Activated naive CD8-positive, alpha-beta T cell treated with anti-CD3 and anti-CD28 coated beads, Interleukin-2, amount 10 ng/mL, durations not matched to agents 7 days and 5 days (primary cell): Measurements from ENCODE around the gene DNAH14. TPM values are rescaled to one million over a fixed set of nuclear protein-coding genes. Genes with fewer than 3 reads are reported as not detected.

ENCODE experiments used
- ATAC-seq: fragments of 150-1000 bp; cut with Tn5 transposase; one replicate; pipeline ENCODE4 v1.10.0; 2021; ENCODE audit warnings: low read depth, moderate library complexity
- POLR2A ChIA-PET: fragments of 350-600 bp; sonication (Branson Sonifier 250); formaldehyde crosslinking; loops from one replicate; lab custom pipeline; 2021; ENCODE audit warnings: antibody characterized with exemption; lab: Charles Lee
- DNase-seq: peaks from one replicate; pipeline ENCODE4 v3.0.0; 2021
- H3K27ac Mint-ChIP-seq: one replicate; pipeline ENCODE4 v1.8.0; 2022; ENCODE audit warnings: mild to moderate bottlenecking, mixed read lengths
- H3K27me3 Mint-ChIP-seq: one replicate; pipeline ENCODE4 v1.8.0; 2022; ENCODE audit warnings: mild to moderate bottlenecking, moderate library complexity, mixed read lengths
- H3K36me3 Mint-ChIP-seq: one replicate; pipeline ENCODE4 v1.8.0; 2021; ENCODE audit warnings: mild to moderate bottlenecking, mixed read lengths
- H3K4me1 Mint-ChIP-seq: one replicate; pipeline ENCODE4 v1.8.0; 2021; ENCODE audit warnings: mixed read lengths
- H3K4me3 Mint-ChIP-seq: one replicate; pipeline ENCODE4 v1.8.0; 2022; ENCODE audit warnings: mild to moderate bottlenecking, moderate library complexity, mixed read lengths
- H3K9me3 Mint-ChIP-seq: one replicate; pipeline ENCODE4 v1.8.0; 2021; ENCODE audit warnings: mixed read lengths
- total RNA-seq, 2 experiments: library from RNA; stranded (reverse); gene quantifications; one replicate each; pipeline ENCODE4 v1.2.3, GENCODE V29; 2021

Gene DNAH14
- total RNA-seq, 2 experiments from 2014 or later = not detected

DNA sequence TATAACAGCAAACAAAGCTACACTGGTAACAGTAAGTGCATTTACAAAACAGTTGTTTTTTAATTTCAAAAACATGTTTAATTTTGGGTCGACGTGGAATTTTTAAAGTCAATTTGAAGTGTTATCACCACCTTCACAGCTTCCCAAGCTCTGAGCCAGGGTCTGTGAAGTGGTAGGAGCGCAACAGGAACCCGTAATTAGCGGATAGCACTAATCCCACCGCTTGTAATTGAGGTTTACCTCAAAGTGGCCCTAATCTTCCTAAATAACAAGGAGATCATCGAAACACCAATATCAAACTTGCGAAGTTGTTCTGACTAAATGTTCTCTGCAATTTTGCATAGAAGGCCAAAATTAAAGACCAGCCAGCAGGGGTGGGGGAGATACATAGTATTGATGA is 479.6 kb downstream of the DNAH14 start:
- Mint-ChIP-seq H3K4me3 (no peak overlapping the region), H3K36me3 (peaks cover 35% of the 10 kb centered on the region), H3K9me3 (no peaks in the 10 kb centered on the region), H3K27me3 (no peaks in the 10 kb centered on the region), H3K27ac (no peak overlapping the region), H3K4me1 (peaks cover 7% of the 10 kb centered on the region)
- DNase-seq (no peak), ATAC-seq (no peak)
- POLR2A ChIA-PET = interaction anchor here (1.0 kb wide), 1 partner anchor 17 kb away, joined by 3 read pairs; no protein-coding TSS in a partner anchor

DNA sequence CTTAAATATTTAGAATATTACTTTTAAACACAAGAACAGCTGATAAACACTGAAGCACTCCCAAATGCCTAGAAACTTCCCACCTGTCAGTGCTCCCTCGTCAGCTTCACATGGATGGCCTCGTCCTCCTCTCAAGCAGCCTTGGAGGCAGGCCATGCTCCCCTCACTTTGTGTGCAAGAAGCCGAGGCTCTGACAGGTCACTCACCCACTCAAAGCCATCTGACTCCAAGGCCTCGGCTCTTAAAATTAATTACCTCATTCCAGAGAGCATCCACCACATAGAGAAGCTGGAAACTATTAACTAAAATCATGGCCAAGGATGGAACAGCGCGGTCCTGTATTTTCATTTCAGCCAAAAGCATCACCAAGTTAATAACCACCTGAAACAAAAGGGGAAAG is 480.6 kb downstream of the DNAH14 start:
- no peaks in the 10 kb centered on the region for H3K9me3 Mint-ChIP-seq
- H3K4me1 Mint-ChIP-seq = peaks cover 10% of the 10 kb centered on the region

DNA sequence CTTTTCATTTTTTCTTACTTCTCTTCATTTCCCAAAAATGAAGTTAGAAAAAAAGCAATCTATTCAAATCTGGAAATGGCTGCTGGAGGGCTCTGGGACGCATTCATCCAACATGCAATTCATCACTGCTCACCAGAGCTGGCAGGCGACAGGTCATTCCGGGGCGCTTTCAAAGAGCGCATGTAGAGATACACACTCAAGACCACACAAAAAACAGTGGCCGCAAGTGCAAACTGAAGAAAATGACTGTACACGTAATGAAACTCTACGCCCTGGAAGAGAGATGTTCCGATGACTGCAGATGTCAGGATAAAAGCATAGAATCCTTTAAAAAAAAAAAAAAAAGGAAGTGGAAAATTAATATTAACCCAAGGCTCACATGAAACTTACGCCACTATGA is 482.8 kb downstream of the DNAH14 start:
- DNase-seq (no peak), ATAC-seq (no peak)
- POLR2A ChIA-PET = no interaction called here
- Mint-ChIP-seq H3K4me3 (no peak overlapping the region), H3K27me3 (no peaks in the 10 kb centered on the region), H3K9me3 (no peaks in the 10 kb centered on the region), H3K4me1 (peaks cover 10% of the 10 kb centered on the region), H3K27ac (no peak overlapping the region), H3K36me3 (peaks cover 39% of the 10 kb centered on the region)

More for the DNA sequence above, 480.6 kb downstream of the DNAH14 start:
- H3K27me3 Mint-ChIP-seq = no peaks in the 10 kb centered on the region
- no peak for ATAC-seq
- H3K36me3 Mint-ChIP-seq = peaks cover 36% of the 10 kb centered on the region
- H3K4me3 Mint-ChIP-seq = no peak overlapping the region
- DNase-seq = no peak
- POLR2A ChIA-PET = interaction anchor here (0.6 kb wide), 1 partner anchor 1347 kb away, joined by 3 read pairs; no protein-coding TSS in a partner anchor
- H3K27ac Mint-ChIP-seq = no peak overlapping the region

DNA sequence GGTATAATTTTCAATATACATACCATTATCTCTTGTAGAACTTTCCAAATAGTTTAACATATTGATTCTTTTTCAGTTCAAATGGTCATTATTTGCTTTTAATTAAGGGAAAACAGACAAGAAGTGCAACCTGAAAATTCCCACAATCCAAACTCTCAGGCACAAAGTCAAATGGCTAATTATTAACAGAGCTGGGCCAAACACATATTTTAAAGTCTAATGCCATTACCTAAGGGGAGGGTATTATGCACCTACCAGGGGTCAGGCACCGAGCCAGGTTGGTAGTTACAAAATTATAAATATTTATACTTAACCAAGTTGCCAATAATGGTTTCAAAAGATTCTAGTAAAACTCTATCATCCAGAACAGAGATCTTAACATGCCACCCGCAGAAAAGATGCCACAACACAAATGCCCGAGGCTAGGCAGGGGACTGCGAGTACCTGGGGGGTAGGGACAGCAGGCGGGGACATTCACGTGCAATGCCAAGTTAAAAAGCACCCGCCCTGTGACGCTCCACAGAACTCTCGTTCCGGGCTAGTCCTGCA is 483.4 kb downstream of the DNAH14 start:
- DNase-seq (no peak), ATAC-seq (no peak)
- H3K4me3 Mint-ChIP-seq = no peak overlapping the region
- H3K27me3 Mint-ChIP-seq = no peaks in the 10 kb centered on the region
- POLR2A ChIA-PET = interaction anchor here (0.9 kb wide), 1 partner anchor 13 kb away, joined by 3 read pairs; no protein-coding TSS in a partner anchor
- peaks cover 11% of the 10 kb centered on the region for H3K4me1 Mint-ChIP-seq
- H3K9me3 Mint-ChIP-seq = no peaks in the 10 kb centered on the region
- no peak overlapping the region for H3K27ac Mint-ChIP-seq
- H3K36me3 Mint-ChIP-seq = peaks cover 43% of the 10 kb centered on the region

DNA sequence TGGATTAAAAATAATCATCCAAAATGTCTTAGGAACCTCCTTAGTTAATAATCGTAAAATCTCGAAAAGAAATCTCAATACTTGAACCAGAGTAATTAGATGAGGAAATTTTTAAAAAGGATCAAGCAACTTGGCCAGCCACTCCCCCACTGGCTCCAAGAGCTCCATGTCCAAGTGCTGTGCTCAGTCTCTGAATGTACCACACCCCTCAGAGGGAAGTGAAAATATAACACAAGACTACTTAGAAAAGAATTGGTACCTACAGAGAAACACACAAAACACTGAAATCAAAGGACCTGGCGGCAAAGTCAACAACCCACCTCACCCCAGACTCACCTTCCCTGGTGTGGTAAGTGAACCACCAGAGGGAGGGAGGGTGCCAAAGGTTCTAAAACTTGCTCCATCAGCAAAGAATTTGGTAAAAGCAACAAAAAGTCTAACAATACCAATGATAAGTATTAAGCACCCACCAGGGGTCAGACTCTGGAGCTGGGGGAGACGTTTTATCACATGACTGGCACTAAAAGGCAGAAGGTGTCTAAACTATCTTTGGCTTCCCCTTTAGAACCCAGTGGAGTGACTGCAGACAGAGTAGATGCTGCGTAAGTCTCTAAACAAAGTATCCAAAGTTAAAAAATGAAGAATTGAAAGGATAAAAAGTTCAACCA is 484.4 kb downstream of the DNAH14 start:
- Mint-ChIP-seq H3K27ac (no peak overlapping the region), H3K27me3 (no peaks in the 10 kb centered on the region), H3K4me3 (no peak overlapping the region), H3K9me3 (no peaks in the 10 kb centered on the region), H3K4me1 (peaks cover 12% of the 10 kb centered on the region), H3K36me3 (peaks cover 45% of the 10 kb centered on the region)
- no peak for DNase-seq
- POLR2A ChIA-PET = interaction anchor here (0.9 kb wide), 1 partner anchor 12 kb away, joined by 3 read pairs; no protein-coding TSS in a partner anchor
- ATAC-seq = no peak

DNA sequence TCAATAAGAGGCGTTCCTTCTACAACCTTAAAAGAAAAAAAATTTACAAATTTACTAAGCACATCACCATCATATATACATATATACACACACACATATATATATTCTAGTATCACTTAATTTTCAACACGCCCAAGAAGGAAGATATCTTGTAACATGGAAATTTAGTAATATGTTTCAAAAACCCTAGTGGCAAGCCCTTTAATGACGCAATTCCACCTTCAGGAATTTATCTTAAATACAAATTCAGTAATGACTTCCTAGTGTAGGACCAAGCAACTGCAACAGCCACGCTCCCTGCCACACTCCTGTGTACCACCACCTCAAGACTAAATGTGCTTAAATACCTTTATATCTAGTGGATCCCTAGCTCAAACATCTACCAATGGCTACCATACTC is 485.8 kb downstream of the DNAH14 start:
- H3K36me3 Mint-ChIP-seq = peaks cover 46% of the 10 kb centered on the region
- H3K9me3 Mint-ChIP-seq = no peaks in the 10 kb centered on the region
- H3K4me3 Mint-ChIP-seq = no peak overlapping the region
- ATAC-seq = no peak
- POLR2A ChIA-PET = interaction anchor here (1.0 kb wide), 1 partner anchor 30 kb away, joined by 3 read pairs; no protein-coding TSS in a partner anchor
- no peak overlapping the region for H3K27ac Mint-ChIP-seq
- no peaks in the 10 kb centered on the region for H3K27me3 Mint-ChIP-seq
- peaks cover 14% of the 10 kb centered on the region for H3K4me1 Mint-ChIP-seq
- no peak for DNase-seq

DNA sequence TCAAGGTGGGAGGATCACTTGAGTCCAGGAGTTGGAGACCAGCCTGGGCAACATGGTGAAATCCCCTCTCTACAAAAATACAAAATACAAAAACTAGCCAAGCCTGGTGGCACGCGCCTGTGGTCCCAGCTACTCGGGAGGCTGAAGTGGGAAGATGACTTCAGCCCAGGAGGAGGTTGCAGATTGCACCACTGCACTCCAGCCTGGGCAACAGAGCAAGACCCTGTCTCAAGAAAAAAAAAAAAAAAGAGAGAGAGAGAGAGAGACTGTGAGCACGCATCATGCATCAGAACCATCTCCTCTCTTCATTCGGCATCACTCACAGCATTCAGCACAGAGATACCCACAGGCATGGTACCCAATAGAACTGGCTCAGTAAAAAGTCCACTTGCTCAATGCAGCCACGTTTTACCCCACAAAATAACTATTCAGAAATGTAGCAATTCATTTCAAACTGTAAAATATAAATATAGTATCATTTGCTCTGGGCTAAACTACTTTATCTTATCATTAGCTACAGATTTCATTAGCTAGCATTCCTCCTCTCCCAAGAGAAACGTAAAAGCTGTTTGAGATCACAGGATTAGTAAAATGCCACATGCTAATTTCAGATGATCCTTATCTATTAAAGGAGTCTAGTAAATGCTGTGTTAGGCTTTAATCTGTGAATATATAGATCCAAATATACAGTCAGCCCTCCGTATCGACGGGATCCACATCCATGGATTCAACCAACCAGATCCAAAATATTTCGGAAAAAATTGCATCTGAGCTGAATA is 486.7 kb downstream of the DNAH14 start:
- ATAC-seq (no peak), DNase-seq (no peak)
- H3K4me1 Mint-ChIP-seq = peaks cover 16% of the 10 kb centered on the region
- H3K27ac Mint-ChIP-seq = no peak overlapping the region
- H3K27me3 Mint-ChIP-seq = no peaks in the 10 kb centered on the region
- POLR2A ChIA-PET = interaction anchor here (1.0 kb wide), 1 partner anchor 29 kb away, joined by 3 read pairs; no protein-coding TSS in a partner anchor
- peaks cover 43% of the 10 kb centered on the region for H3K36me3 Mint-ChIP-seq
- H3K9me3 Mint-ChIP-seq = no peaks in the 10 kb centered on the region
- H3K4me3 Mint-ChIP-seq = no peak overlapping the region

DNA sequence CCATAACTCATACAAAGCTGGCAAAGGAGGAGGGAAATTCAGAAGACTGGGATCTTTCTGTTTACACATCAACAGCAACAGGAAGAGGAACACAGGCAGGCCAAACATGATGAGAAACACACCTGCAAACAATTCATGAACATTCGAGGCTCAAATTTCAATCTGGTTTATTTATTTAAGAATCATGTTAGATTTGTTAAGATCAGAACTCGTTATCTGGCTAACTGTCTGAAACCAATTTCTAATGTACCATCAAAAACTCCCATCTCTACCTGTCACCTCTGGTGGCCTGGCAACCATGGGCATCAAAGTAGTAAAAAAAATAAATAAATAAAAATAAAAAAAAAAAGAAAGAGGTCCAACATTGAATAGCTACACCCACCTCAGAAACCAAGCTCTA is 488.6 kb downstream of the DNAH14 start:
- H3K4me1 Mint-ChIP-seq = peaks cover 25% of the 10 kb centered on the region
- peak overlapping the region; percentile 28 for H3K27ac Mint-ChIP-seq
- DNase-seq (no peak), ATAC-seq (no peak)
- H3K27me3 Mint-ChIP-seq = no peaks in the 10 kb centered on the region
- H3K4me3 Mint-ChIP-seq = no peak overlapping the region
- peaks cover 42% of the 10 kb centered on the region for H3K36me3 Mint-ChIP-seq
- POLR2A ChIA-PET = interaction anchor here (0.6 to 1.5 kb wide), 2 partner anchors 10 to 24 kb away, joined by 4 to 7 read pairs; partner anchors contain the start of gene LBR
- H3K9me3 Mint-ChIP-seq = no peaks in the 10 kb centered on the region

DNA sequence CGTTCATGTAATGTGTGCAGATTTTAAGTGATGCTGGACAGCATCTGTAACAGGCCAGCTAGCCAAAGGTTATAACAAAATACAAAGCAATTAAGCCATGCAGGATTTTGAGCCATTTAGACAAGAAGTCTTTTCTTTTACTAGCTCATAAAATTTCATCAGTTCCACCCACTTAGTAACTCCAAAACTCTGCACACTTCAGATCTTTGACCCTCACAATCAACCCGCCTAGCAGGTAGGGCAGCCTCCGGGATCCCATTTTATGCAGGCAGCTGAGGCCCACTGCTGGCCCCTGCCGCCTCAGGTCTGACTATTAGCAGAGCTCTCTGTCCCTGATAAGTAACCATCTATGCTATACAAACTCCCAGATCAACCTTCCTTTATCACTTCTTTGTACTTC is 489.1 kb downstream of the DNAH14 start:
- POLR2A ChIA-PET = interaction anchor here (0.6 to 1.5 kb wide), 2 partner anchors 10 to 23 kb away, joined by 4 to 7 read pairs; partner anchors contain the start of gene LBR
- Mint-ChIP-seq H3K9me3 (no peaks in the 10 kb centered on the region), H3K4me1 (peaks cover 29% of the 10 kb centered on the region), H3K36me3 (peaks cover 45% of the 10 kb centered on the region), H3K4me3 (no peak overlapping the region), H3K27ac (no peak overlapping the region), H3K27me3 (no peaks in the 10 kb centered on the region)
- DNase-seq (no peak), ATAC-seq (no peak)

DNA sequence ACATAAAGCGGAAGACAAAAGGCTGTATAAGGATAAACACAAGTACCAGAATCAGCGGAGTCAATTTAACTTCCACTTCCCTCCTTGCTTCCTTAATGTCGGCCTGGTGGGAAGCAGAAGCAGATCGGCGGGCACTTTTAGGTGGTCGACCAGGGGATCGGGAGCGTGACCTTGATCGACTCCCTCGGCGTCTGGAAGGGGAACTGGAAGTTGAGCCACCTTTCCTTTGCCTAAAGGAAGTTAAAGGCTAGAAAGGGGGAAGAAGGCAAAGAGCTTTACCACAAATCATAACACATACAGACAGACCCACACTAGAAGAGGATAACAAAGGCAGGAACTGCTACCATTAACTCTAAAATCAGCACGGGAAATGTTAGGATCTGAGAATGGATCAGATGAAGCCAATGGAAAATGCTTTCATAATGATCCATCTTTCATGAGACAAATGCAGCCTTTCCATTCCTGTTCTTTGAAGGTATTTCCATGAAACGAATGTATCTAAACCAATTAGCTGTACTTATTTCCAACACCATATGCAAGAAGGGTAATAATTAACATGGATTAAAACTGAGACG is 492.6 kb downstream of the DNAH14 start:
- Mint-ChIP-seq H3K9me3 (no peaks in the 10 kb centered on the region), H3K36me3 (peaks cover 29% of the 10 kb centered on the region), H3K4me3 (no peak overlapping the region), H3K4me1 (peaks cover 50% of the 10 kb centered on the region), H3K27me3 (no peaks in the 10 kb centered on the region), H3K27ac (no peak overlapping the region)
- ATAC-seq (no peak), DNase-seq (no peak)
- POLR2A ChIA-PET = no interaction called here

DNA sequence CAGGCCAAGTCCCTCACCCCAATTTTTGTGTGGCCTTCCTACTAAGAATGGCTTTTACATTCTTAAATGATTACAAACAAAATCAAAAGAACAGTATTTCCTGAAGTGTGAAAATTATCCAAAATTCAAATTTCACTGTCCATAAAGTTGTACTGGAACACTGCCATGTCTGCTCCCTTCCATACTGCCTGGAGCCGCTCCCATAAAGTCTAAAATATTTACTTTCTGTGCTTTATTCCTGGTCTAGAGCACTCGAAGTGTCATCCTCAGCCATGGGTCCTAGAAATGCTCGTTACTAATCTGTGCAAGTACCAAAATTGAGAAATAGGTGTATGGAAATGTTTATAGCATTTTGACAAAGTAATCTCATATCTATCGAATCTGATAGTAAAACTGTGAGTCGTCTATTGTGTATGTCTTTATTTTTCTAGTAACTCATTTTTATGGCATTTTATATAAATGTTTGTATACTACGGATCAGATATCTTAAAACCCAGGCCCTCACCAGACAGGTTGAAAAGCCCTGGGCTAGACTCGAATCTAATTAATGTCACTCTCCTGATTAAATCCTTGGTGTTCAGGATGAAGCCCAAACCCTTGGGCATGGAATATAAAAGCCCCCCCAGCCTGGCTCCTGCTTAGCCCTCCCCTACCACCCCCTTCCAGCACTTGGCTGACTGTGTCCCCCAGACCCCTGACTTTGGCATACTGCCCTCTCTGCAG is 493.5 kb downstream of the DNAH14 start:
- Mint-ChIP-seq H3K4me1 (peaks cover 46% of the 10 kb centered on the region), H3K4me3 (no peak overlapping the region), H3K36me3 (peaks cover 24% of the 10 kb centered on the region), H3K27me3 (no peaks in the 10 kb centered on the region), H3K27ac (peak overlapping the region; percentile 1), H3K9me3 (no peaks in the 10 kb centered on the region)
- POLR2A ChIA-PET = interaction anchor here (11.8 kb wide), 1 partner anchor 19 kb away, joined by 203 read pairs; no protein-coding TSS in a partner anchor
- ATAC-seq (no peak), DNase-seq (no peak)

DNA sequence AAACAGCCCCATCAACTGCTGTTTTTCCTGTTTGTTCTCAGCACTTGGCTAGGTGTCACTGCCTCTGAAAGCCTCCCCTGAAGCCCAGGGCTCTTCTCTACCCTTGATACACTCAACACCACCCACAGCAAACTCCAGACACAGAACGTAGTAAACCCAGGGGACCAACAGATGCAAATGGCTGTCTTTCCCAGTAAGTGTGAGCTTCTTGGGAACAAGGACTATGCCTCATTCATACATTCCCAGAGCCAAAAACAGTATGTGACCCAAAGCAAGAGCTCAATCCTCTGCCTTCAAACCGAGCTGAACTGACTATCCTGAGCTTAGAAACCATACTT is 494.0 kb downstream of the DNAH14 start:
- H3K27ac Mint-ChIP-seq = peak overlapping the region; percentile 1
- H3K27me3 Mint-ChIP-seq = no peaks in the 10 kb centered on the region
- H3K36me3 Mint-ChIP-seq = peaks cover 22% of the 10 kb centered on the region
- no peak overlapping the region for H3K4me3 Mint-ChIP-seq
- POLR2A ChIA-PET = interaction anchor here (11.8 kb wide), 1 partner anchor 19 kb away, joined by 203 read pairs; no protein-coding TSS in a partner anchor
- no peaks in the 10 kb centered on the region for H3K9me3 Mint-ChIP-seq
- no peak for DNase-seq
- ATAC-seq = no peak
- H3K4me1 Mint-ChIP-seq = peaks cover 46% of the 10 kb centered on the region
